Right renal cortex interstitium (tissue), 3 donors: Measurements from ENCODE around the gene EHF. TPM values are rescaled to one million over a fixed set of nuclear protein-coding genes. Genes with fewer than 3 reads are reported as not detected.
A peak's percentile ranks its signal among the peaks of the same experiment; 100 is the strongest.

Source experiments
- DNase-seq, 3 donors: peaks; one replicate each; pipeline ENCODE4 v3.0.0-alpha.2; 2013; ENCODE audit warnings: low read depth in 3 of 3, low spot score in 2 of 3
- polyA plus RNA-seq, 3 donors: library from polyadenylated mRNA; unstranded; fragments of 120-200 nt; gene quantifications; one replicate each; pipeline ENCODE4 v1.2.1, GENCODE V29; 2013; ENCODE audit not compliant: insufficient read length in 3 of 3

EHF gene
- polyA plus RNA-seq, 3 donors, result 24.5 to 30.2 (median 27.6) TPM

DNA sequence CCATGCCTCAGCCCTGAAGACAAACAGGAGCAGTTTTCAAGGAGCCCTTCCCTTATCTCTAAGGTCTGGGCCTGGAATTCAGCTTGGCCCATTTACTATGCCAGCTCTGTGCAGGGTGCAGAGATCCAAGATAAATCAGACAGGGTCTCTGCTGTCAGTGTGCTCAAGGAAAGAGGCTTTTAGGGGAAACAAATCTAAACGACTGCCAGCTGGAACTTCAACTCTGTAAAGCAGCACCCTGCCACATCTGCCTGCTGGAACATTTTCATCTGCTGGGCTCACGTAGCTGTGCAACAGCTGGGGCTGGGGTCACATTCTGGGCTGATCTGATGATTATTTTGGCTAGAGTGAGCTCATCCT, 19.8 kb upstream of the EHF start:
- DNase-seq, result peak in 1 of 3 donors; percentile 25

GRCh38 chr11:34601609-34602008, 19.3 kb upstream of the EHF start:
- no peak for DNase-seq

DNA sequence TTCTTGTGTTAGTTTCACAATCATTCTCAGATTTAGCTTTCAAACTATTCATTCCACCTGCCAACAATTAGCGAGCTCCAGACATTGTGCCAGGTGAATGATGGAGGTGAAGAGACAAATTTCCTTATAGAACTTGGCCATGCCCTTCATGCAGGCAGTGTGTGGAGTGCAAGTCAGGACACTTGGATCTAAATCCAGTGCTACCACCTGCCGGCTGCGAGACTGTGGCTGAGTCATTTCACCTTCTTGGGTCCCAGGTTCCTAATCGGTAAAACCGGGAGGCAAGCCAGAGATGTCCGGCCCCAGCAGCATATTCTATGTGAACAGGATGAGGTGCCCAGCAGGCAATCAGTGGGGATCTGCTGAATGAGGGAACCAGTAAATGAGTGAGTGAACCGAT, 18.6 kb upstream of the EHF start:
- DNase-seq, result no peak

- no peak for DNase-seq
Observed at GRCh38 chr11:34603129-34604001, 17.5 kb upstream of the EHF start.

DNA sequence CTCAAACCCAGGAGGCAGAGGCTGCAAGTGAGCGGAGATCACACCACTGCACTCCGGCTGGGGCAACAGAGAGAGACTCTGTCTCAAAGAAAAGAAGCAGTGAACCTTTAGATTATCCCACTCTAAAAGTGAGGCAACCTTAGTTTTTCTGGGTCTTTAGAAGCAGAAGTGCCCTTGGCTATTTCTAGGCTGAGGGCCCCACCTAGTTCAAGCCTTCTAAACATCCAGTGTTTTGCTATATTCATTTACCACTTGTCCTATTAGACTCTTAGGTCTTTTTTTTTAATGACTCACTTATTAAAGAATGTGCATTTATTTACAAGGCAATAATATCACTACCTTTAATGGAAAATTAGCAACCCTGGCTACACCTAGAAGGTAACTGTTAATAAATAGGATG, 16.7 kb upstream of the EHF start:
- DNase-seq, result no peak

DNA sequence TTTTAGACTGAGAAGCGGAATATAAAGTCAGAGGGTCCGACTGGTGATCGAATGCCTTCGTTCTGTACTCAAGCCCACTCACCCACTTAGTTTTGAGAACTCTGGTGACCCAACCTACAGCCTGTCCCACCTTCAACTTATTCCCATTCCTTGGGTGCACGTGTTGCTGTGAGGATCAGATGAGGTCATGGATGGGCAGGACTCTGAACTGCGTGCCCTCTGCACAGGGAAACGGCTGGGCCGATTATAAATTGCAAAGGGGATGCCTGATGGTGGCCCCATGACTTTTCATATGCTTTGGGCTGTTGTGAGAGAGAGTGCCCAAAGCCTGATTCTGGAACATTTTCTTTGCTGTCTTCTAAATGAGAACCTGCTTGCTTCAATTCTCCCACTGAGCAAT, 16.0 kb upstream of the EHF start:
- DNase-seq, result no peak

DNA sequence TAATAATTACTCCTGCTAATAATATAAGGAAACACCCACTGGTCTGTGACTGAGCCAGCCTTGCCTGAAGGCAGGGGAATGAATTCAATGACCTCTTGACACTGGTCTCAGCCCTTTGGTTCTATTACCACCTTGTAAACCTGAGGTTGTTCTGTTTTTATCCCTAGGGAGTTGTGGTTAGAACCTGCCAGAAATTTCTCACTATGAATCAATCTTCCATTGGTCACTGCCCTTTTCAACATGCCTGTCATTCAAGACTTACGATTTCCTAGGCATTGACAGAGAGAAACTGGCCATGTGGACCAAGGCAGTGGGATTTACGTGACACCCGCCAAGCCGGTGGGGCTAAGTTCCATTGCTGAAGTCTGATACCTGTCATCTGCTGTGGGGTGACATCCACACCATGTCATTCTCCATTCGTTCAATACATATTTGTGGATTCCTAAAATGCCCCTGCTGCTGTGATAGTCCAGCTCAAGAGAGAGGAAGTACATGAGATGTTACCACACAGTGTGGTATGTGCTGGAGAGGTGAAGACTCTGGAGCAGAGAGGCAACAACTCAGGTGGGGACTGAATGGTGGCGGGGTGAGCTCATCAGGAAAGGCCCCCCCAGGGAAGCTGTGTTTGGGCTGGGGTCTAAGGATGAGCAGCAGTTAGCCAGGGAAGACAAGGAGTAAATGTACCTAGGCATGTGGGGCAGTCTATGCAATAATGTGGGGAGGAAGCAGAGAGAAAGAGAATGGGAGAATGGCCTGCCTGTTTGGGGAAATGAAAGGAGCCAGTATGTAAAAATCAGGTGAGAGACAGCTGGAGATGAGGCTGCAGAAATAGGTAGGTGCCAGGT, 15.2 kb upstream of the EHF start:
- DNase-seq, result no peak

GRCh38 chr11:34606326-34607120, 14.4 kb upstream of the EHF start:
- no peak for DNase-seq

DNA sequence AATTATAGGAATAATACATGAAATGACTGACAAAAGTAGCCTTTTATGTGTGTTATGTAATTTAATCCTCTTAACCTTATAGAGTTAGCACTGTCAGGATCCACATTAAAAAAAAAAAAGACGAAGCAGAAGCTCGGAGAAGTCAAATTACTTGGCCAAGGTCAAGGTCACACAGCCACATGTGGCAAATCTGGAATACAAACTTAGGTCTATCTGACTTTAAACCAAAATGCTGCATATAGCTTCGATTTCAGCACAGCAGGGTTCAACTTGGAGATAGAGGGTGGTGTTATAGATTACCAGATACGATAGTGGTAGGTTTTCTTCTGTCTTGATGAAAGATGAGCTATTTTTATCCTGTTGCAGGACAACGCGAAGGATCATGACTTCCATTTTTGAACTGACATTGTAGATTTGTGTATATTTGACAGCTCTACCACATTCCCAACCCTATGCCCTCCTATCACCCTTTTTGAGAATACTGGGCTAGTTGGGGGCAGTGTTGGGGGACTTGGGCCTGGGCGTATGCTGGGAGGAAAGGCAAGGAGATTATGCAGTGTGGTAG, 11.6 kb upstream of the EHF start:
- no peak for DNase-seq

DNA sequence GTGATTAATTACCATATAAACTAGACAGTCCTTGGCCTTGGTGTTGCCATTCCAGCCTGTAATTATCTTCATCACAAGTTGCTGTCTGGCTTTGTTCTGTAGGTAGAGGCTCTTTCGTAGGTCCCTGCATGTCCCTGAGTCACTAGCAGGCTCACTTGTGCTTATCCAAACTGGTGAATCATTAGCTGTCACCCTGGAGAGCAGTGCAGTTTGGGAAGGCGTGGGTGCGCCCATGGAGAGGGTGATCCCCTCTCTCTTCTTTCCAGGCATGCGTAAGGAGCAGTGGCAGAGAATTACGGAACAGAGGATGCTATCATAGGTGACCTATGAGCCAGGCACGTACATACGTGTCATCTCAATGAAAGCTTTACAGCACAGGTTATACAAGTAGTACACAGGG, 11.0 kb upstream of the EHF start:
- DNase-seq, result no peak

DNA sequence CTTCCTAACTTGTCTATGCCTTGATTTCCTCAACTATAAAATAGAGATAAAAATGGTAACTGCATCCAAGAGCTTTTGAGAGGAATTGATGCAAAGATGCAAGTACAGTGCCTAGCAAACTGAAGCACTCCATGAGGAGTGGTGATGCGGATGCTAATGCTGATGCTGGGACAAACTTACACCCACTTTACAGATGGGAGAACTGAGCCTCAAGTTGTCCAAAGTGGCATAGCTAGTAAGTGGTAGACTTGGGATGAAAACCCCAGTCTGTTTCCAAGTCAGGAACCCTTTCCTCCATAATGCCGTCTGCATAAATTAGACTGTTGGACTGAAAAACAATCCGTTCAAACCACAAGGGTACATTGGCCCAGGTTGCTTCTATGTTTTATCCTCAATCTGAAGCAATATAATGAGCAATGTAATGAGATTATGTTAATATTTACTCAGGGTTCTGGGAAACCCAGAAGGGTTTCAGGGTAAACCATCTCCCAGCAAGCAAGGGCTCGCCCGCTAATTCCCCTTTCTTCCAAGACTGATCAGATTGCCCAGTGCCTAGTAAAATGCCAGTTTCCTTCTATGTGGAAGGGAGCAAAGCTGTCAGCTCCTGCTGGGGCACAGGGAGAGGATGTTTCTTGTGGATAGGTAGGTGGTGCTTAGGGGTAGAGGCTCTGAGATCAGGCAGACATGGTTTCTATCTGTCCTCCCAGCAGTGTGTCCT, 10.4 kb upstream of the EHF start:
- DNase-seq, result no peak

GRCh38 chr11:34613015-34613414, 7.9 kb upstream of the EHF start:
- DNase-seq, result no peak

DNA sequence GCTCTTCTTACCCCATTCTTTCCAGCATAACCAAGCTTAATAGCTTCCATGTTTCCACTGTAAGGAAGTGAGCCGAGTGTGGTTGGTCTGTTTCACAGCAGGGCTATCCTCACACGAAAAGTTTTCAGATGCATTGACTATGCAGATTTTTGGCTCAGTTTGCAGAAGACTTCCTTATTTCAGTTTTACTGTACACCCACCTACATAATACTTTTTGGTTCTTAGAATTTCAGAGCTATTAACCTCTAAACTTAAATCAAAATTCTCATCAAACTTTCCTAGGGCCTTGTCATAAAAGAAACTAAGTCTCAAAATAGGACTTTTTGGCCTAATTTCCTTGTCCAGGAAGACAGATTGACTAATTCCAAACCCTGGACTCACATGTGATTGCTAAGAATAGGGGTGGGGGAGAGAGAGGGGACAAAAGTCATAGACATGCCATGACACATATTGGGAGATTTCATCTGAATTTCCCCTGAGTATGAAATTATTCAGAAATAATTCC, 7.3 kb upstream of the EHF start:
- no peak for DNase-seq

DNA sequence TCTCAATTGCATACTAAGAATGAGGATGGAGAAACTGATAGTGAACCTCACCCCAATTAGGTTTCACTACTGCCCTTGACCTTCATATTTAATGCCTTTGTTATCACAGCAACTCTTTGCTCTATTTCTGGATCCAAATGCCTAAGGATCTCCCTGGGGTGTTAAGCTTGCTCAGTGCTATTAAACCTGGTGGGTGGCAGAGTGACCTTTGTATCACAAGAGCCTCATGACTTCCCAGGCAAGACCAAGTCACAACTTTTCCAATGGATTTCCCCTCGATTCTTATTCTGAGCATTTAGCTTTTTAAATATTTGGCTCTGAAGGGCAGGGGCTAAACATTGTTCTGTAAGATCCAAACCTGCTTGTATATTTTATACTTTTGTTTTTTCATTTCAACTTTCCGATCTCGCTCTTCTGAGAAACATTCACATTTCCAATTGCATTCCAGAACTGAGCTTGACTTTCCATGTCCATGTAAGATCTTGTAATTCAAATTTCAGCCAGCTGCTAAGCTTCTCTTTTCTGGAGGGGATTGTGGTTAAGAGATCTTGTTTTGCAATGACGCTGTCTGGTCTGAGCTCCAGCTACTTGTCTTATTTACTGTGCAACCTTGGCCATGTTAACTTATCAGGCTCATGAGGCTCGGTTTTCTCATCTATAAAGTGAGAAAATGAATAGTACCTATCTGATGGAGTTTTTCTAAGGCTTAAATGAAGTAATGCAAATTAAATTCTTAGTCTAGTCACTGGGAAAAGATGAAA, 6.4 kb upstream of the EHF start:
- no peak for DNase-seq

DNA sequence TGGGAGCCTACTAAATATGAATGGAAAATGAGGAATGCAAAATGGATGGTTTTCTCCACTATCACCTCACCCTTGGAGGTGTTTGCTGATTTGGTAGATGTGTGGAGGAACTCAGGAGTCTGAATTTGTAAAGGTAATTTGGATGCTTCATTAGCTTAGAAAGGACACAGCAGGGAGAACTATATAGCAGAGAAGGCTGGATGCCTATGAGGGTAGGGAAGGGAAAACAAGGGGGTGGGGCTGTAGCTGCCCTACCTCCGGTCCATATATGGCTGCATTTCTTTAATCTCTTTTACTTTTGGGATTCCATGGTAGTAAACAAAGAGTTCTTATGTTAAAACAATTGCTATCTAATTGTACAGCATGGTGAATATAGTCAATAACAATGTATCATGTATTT, 4.8 kb upstream of the EHF start:
- no peak for DNase-seq

DNA sequence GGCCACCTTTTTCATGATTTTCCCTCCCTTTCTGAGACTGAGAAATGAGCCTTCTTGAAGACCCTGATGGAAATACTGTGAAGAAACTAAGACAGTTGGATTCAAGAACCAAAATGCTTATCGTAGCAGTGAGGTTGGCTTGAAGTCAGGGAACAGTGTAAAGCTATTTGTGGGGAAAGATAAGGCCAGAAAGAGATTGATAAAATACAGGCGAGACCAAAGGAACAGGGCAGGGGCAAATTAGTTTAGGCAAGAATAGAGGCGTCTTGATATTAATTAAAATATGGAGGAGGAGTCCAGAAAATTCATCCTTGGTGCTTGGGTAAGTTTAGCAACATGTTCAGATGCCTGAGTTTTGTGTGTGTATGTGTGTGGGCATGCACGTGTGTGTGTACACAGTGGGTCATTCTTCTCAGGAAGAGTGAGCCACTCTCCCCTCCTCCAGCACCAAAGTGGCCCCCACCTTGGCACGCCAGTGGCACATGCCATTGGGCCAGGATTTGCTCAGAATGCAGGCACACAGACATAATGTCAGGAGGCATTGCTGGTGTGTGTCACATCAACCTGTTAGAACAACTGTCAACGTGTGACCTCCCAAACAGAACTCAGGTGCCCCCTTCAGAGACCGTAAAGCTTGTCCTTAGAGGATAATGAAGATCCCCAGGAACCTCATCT, 3.9 kb upstream of the EHF start:
- no peak for DNase-seq

DNA sequence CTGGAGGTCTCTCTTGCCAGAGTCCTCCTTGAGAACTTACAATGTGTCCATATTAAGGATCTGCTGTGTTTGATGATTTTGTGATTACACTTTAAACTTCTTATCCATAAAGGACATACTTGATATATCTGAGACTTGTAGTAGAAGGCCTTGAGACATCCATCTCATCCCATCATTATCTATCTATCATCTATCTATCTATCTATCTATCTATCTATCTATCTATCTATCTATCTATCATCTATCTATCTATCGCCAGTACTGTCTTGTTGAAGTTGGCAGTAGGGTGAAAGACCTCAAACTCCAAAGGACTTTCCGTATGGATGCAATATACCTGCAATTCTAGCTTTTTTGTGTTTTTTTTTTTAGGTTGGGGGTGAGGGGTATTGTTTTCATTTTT, 2.5 kb upstream of the EHF start:
- no peak for DNase-seq

DNA sequence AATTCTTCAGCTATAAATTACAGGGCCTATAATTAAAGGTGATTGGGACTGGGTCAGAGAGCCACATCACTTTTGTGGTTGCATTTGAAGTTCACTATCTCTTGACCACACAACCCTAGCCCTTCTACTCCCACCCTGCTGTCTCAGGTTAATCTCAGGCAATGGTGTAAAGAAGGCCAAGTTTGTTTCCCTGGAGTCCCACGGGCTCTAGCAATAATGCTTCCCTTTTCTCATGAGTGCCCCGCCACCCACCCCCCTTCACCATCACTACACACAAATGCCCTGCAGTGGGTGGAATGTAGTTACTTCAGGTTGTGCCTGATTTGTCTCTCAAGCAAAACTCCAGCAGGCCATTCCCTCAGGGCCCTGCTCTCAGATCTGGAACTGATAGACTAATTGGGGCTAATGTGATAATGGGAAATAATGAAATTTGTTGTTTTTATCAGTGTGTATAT, 1.8 kb upstream of the EHF start:
- DNase-seq, result no peak

GRCh38 chr11:34620202-34620601, 691 bp upstream of the EHF start:
- DNase-seq, result no peak
